Body of pancreas (tissue), 4 donors: ENCODE data around the gene SLC17A7. TPM values are rescaled to one million over a fixed set of nuclear protein-coding genes. Genes with fewer than 3 reads are reported as not detected.
"Not testable (repeated sequence)": the region's sequence is repeated elsewhere in the genome, so short reads cannot be mapped to it uniquely, and the experiment has no call there.

Experiments
- ATAC-seq: fragments of 150-250 bp; one replicate; pipeline ENCODE4 v1.9.1; 2016
- DNase-seq, 4 donors: peaks; one replicate each; pipeline ENCODE4 v3.0.0-alpha.2; 2019
- H3K27ac ChIP-seq, 4 donors: fragments of 200-600 bp; sonication (generic); 1 replicate in 3 of 4; 2 replicates in 1 of 4; pipeline versions ENCODE4 v1.5.1 to v1.6.1; 2016 to 2019; ENCODE audit warnings: mild to moderate bottlenecking in 1 of 4, mixed read lengths in 1 of 4, moderate library complexity in 1 of 4
- H3K27me3 ChIP-seq, 2 donors: fragments of 200-600 bp; sonication (generic); one replicate each; pipeline ENCODE4 v1.6.0; 2016; ENCODE audit warnings: mild to moderate bottlenecking in 1 of 2
- H3K36me3 ChIP-seq, 2 donors: fragments of 200-600 bp; sonication (generic); replicated peaks in 1 of 2; 2 replicates each; pipeline ENCODE4 v1.5.1; 2016; ENCODE audit warnings: low read depth in 2 of 2; ENCODE audit not compliant: insufficient read depth in 1 of 2
- H3K4me1 ChIP-seq: fragments of 200-600 bp; sonication (generic); one replicate; pipeline ENCODE4 v1.6.0; 2016
- H3K4me3 ChIP-seq, 2 donors: fragments of 200-600 bp; sonication (generic); 1 replicate in 1 of 2; 2 replicates in 1 of 2; pipeline ENCODE4 v1.5.1; 2016 to 2019
- H3K9me3 ChIP-seq, 3 donors: fragments of 200-600 bp; sonication (generic); 1 replicate in 2 of 3; 2 replicates in 1 of 3; pipeline ENCODE4 v1.5.1; 2016
- CTCF ChIP-seq, 7 experiments: fragments of 450-650 bp in 4 of 7; fragments of 200-600 bp in 3 of 7; sonication (generic) in 3 of 7; IDR thresholded peaks; one replicate each; pipeline ENCODE4 v1.5.1; 2016 to 2019; ENCODE audit warnings: antibody characterized with exemption in 7 of 7
- POLR2A ChIP-seq, 3 donors: fragments of 450-650 bp; IDR thresholded peaks; one replicate each; pipeline ENCODE4 v1.6.1; 2016; ENCODE audit warnings: antibody characterized with exemption in 3 of 3, mild to moderate bottlenecking in 2 of 3
- WGBS, 2 donors: methylation state at CpG; one replicate each; pipeline ENCODE4 v1.1.5; 2017; 5-methylcytosine and 5-hydroxymethylcytosine counted together
- intact Hi-C: fragments of 100-400 bp; cut with DNase I; formaldehyde crosslinking; loops from one replicate; pipeline ENCODE4 v1.15.1; 2023
- total RNA-seq, 2 donors: library from RNA; depleted of rRNA; stranded (reverse); fragments of >200 nt; gene quantifications; one replicate each; pipeline ENCODE4 v1.1.0, GENCODE V29; 2016

Gene SLC17A7
- total RNA-seq, 2 donors from 2014 or later, result 0.26 TPM; not detected in 1

- H3K4me3 ChIP-seq, result no peak overlapping the region
- H3K4me1 ChIP-seq, result no peaks in the 10 kb centered on the region
- 91 to 95% methylated on average over 30 of the region's 39 CpGs for WGBS, 2 donors
- no peaks in the 10 kb centered on the region for H3K27me3 ChIP-seq
- TF ChIP-seq POLR2A (IDR thresholded peaks at IDR 0.05), result no peak
- TF ChIP-seq CTCF (IDR thresholded peaks at IDR 0.05), result no peak
- DNase-seq, result no peak
- intact Hi-C loops, result no loop called here
- no peak for ATAC-seq
- peaks cover 0 to 7% of the 10 kb centered on the region in 2 donors for H3K36me3 ChIP-seq
- H3K9me3 ChIP-seq, result no peaks in the 10 kb centered on the region
- no peak overlapping the region for H3K27ac ChIP-seq
These were observed 22.8 kb upstream of the SLC17A7 start for GRCh38 chr19:49463960-49464740.

GRCh38 chr19:49462492-49462891, 21.2 kb upstream of the SLC17A7 start:
- TF ChIP-seq POLR2A (IDR thresholded peaks at IDR 0.05) (no peak), CTCF (IDR thresholded peaks at IDR 0.05) (no peak)

GRCh38 chr19:49461656-49462055, 20.3 kb upstream of the SLC17A7 start:
- H3K36me3 ChIP-seq, result peaks cover 0 to 7% of the 10 kb centered on the region in 2 donors
- H3K27ac ChIP-seq, result no peak overlapping the region
- TF ChIP-seq POLR2A (IDR thresholded peaks at IDR 0.05), result no peak
- no peak for TF ChIP-seq CTCF (IDR thresholded peaks at IDR 0.05)
- DNase-seq, result no peak
- intact Hi-C loops, result no loop called here
- ATAC-seq, result no peak
- H3K27me3 ChIP-seq, result no peaks in the 10 kb centered on the region
- H3K9me3 ChIP-seq, result no peaks in the 10 kb centered on the region
- no peak overlapping the region for H3K4me3 ChIP-seq
- 96 to 98% methylated on average over 21 to 24 of the region's 37 CpGs for WGBS, 2 donors
- no peaks in the 10 kb centered on the region for H3K4me1 ChIP-seq

More at GRCh38 chr19:49462492-49462891, 21.2 kb upstream of the SLC17A7 start:
- Histone ChIP-seq H3K4me3 (no peak overlapping the region), H3K27ac (no peak overlapping the region), H3K9me3 (no peaks in the 10 kb centered on the region), H3K27me3 (no peaks in the 10 kb centered on the region), H3K36me3 (peaks cover 0 to 7% of the 10 kb centered on the region in 2 donors), H3K4me1 (no peaks in the 10 kb centered on the region)
- intact Hi-C loops, result no loop called here
- 89 to 93% methylated on average over 12 of the region's 12 CpGs for WGBS, 2 donors
- DNase-seq (no peak), ATAC-seq (no peak)

- ATAC-seq, intact Hi-C loops, H3K4me3 ChIP-seq, H3K9me3 ChIP-seq, H3K27me3 ChIP-seq, H3K27ac ChIP-seq, H3K36me3 ChIP-seq, H3K4me1 ChIP-seq, DNase-seq: not testable (repeated sequence)
- 100% methylated on average over 1 of the region's 1 CpG; no CpG with 5 or more reads in 1 of the 2 donors for WGBS, 2 donors
These were observed 19.8 kb upstream of the SLC17A7 start for GRCh38 chr19:49461130-49461529.

GRCh38 chr19:49459388-49459787, 18.1 kb upstream of the SLC17A7 start:
- no peak for TF ChIP-seq POLR2A (IDR thresholded peaks at IDR 0.05)
- H3K9me3 ChIP-seq, result no peaks in the 10 kb centered on the region
- WGBS, 2 donors, result 86 to 89% methylated on average over 4 to 12 of the region's 12 CpGs
- H3K36me3 ChIP-seq, result no peaks in the 10 kb centered on the region
- DNase-seq (no peak), ATAC-seq (no peak)
- H3K4me1 ChIP-seq, result peaks cover 2% of the 10 kb centered on the region
- H3K27ac ChIP-seq, result no peak overlapping the region
- no peak overlapping the region for H3K4me3 ChIP-seq
- H3K27me3 ChIP-seq, result no peaks in the 10 kb centered on the region
- intact Hi-C loops, result no loop called here

- H3K4me1 ChIP-seq, result peaks cover 11% of the 10 kb centered on the region
- no peak for TF ChIP-seq POLR2A (IDR thresholded peaks at IDR 0.05)
- TF ChIP-seq CTCF (IDR thresholded peaks at IDR 0.05), result no peak
- WGBS, 2 donors, result 88 to 90% methylated on average over 5 of the region's 5 CpGs
- intact Hi-C loops, result no loop called here
- no peaks in the 10 kb centered on the region for H3K27me3 ChIP-seq
- no peaks in the 10 kb centered on the region for H3K9me3 ChIP-seq
- DNase-seq (no peak), ATAC-seq (no peak)
- H3K36me3 ChIP-seq, result no peaks in the 10 kb centered on the region
- no peak overlapping the region for H3K27ac ChIP-seq
- H3K4me3 ChIP-seq, result no peak overlapping the region
These were observed 17.2 kb upstream of the SLC17A7 start for GRCh38 chr19:49458567-49458903.
